ENCODE measurements around the gene SERPINA3.
"Not testable (repeated sequence)": the region's sequence is repeated elsewhere in the genome, so short reads cannot be mapped to it uniquely, and the experiment has no call there.

SERPINA3 gene

GRCh38 chr14:94633121-94633520 is 20.9 kb downstream of the SERPINA3 start:
- no peak for DNase-seq (ENCODE audit: low spot score)

- DNase-seq (ENCODE audit: low spot score) = no peak
Observed at GRCh38 chr14:94635154-94635553, 23.0 kb downstream of the SERPINA3 start.

GRCh38 chr14:94636744-94637412 is 24.7 kb downstream of the SERPINA3 start:
- DNase-seq (ENCODE audit: low spot score) = no peak

- not testable (repeated sequence) for DNase-seq (ENCODE audit: low spot score)
Observed at GRCh38 chr14:94637814-94638213, 25.6 kb downstream of the SERPINA3 start.

- DNase-seq (ENCODE audit: low spot score) = no peak
Observed at GRCh38 chr14:94638339-94638738, 26.1 kb downstream of the SERPINA3 start.

GRCh38 chr14:94638961-94639817 is 27.0 kb downstream of the SERPINA3 start:
- no peak for DNase-seq (ENCODE audit: low spot score)

GRCh38 chr14:94640721-94641631 is 28.8 kb downstream of the SERPINA3 start:
- no peak for DNase-seq (ENCODE audit: low spot score)

GRCh38 chr14:94641632-94641955 is 29.4 kb downstream of the SERPINA3 start:
- no peak for DNase-seq (ENCODE audit: low spot score)

GRCh38 chr14:94643316-94644101 is 31.3 kb downstream of the SERPINA3 start:
- no peak for DNase-seq (ENCODE audit: low spot score)

- no peak for DNase-seq (ENCODE audit: low spot score)
Observed at GRCh38 chr14:94644102-94644535, 31.9 kb downstream of the SERPINA3 start.

- no peak for DNase-seq (ENCODE audit: low spot score)
Observed at GRCh38 chr14:94646066-94646465, 33.9 kb downstream of the SERPINA3 start.

- no peak for DNase-seq (ENCODE audit: low spot score)
Observed at GRCh38 chr14:94646481-94646880, 34.3 kb downstream of the SERPINA3 start.

- no peak for DNase-seq (ENCODE audit: low spot score)
Observed at GRCh38 chr14:94648801-94649200, 36.6 kb downstream of the SERPINA3 start.

- DNase-seq (ENCODE audit: low spot score) = no peak
Observed at GRCh38 chr14:94649543-94650443, 37.6 kb downstream of the SERPINA3 start.

- no peak for DNase-seq (ENCODE audit: low spot score)
Observed at GRCh38 chr14:94650444-94650775, 38.2 kb downstream of the SERPINA3 start.

GRCh38 chr14:94650806-94651805 is 38.9 kb downstream of the SERPINA3 start:
- no peak for DNase-seq (ENCODE audit: low spot score)

- no peak for DNase-seq (ENCODE audit: low spot score)
Observed at GRCh38 chr14:94653321-94653720, 41.1 kb downstream of the SERPINA3 start.

GRCh38 chr14:94654071-94654861 is 42.1 kb downstream of the SERPINA3 start:
- DNase-seq (ENCODE audit: low spot score) = no peak
